Dermis microvascular lymphatic vessel endothelial cell (primary cell): ENCODE data around the gene NCCRP1. TPM values are rescaled to one million over a fixed set of nuclear protein-coding genes. Genes with fewer than 3 reads are reported as not detected.
A peak's percentile ranks its signal among the peaks of the same experiment; 100 is the strongest.

Experiments
- DNase-seq, 2 donors: peaks; one replicate each; pipeline versions ENCODE4 v3.0.0 to v3.0.0-alpha.2; 2010; ENCODE audit warnings: low read depth in 2 of 2
- total RNA-seq: library from RNA; depleted of rRNA; stranded (reverse); fragments of >200 nt; gene quantifications from 2 replicates; pipeline ENCODE4 v1.2.1, GENCODE V29; 2014

Gene NCCRP1
- total RNA-seq, 1 donor from 2014 or later, result not detected

GRCh38 chr19:39164289-39164688, 32.5 kb upstream of the NCCRP1 start:
- DNase-seq, result no peak

GRCh38 chr19:39165857-39166256, 30.9 kb upstream of the NCCRP1 start:
- no peak for DNase-seq

DNA sequence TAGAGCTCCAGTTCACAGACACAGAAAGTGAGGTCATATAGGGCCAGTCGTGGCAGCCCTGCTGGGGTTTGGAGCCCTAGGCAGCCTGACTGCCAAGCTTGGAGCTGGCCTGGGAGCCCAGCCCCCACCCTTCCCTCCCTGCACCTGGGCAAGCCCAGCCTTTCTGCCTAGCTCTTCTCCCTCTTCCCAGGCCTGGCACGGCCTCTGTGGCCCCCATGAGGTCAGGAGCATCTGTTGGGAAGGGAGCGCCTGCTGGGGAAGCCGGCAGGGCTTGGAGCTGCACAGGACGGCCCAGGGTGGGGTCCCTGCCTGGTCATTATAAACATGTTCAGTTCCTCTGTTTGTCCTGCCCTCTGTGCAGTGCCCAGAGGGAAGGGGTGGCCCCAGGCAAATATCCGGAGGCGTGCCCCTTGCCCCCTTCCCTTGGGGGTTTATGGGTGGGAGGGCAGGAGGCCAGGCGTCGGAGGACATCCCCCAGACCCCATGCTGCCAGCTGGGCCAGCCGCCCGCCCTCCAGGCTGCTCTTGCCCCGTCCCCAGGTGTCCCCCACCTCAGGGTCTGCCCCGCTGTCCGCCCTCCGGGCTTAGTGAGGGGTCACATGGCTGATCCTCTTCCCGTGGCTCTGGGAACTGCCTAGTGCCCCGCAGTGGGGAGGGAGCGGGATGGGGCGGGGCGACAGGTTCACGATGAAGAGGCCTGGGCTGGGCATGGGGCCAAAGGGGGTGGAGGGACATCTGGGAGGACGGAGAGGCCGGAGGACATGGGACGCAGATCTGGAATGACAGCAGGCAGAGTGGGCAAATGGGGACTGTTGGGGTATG, 30.0 kb upstream of the NCCRP1 start:
- DNase-seq, result peak; percentile 49 to 60

GRCh38 chr19:39167461-39168257, 29.1 kb upstream of the NCCRP1 start:
- no peak for DNase-seq

DNA sequence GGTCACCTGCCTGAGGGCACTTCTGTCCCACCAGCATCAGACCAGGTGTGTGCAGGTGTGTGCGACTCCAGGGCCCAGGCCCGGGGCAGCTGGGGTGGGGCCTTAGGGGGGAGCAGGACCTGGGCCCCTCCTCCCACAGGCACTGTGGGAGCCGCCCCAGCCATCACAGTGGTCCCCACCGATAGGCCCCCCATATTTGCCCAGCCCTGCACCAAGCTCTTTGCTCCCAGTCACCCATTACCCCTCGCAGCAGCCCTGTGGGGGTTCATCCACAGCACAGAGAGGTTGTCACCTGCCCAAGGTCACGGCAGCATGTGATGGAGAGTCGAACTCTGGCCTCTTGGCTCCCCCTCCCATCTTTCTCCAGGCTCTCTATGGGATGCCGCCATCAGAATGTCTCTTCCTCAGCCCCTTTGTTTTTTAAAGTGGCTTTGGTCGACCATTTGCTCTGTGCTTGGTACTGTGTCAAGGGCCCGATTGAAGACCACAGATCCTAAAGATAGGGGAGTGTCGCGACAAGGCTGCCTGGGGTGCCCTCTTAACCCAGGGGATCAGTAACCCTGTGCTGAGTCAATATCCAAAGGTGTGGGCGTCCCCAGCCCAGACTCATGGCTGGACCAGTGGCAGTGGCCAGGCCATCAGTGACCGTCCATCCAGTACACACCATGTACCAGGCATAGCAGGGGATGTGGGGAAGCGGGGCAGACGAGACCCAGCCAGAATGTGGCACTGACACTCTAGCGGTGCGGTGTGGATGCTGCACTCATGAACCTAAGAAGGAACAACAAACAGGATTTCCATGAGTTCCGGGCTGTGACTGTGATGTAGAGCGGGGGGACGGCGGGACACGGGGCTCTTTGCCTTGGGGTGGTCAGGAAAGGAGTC, 28.3 kb upstream of the NCCRP1 start:
- no peak for DNase-seq

- no peak for DNase-seq
These were observed 27.5 kb upstream of the NCCRP1 start for GRCh38 chr19:39169143-39169810.

DNA sequence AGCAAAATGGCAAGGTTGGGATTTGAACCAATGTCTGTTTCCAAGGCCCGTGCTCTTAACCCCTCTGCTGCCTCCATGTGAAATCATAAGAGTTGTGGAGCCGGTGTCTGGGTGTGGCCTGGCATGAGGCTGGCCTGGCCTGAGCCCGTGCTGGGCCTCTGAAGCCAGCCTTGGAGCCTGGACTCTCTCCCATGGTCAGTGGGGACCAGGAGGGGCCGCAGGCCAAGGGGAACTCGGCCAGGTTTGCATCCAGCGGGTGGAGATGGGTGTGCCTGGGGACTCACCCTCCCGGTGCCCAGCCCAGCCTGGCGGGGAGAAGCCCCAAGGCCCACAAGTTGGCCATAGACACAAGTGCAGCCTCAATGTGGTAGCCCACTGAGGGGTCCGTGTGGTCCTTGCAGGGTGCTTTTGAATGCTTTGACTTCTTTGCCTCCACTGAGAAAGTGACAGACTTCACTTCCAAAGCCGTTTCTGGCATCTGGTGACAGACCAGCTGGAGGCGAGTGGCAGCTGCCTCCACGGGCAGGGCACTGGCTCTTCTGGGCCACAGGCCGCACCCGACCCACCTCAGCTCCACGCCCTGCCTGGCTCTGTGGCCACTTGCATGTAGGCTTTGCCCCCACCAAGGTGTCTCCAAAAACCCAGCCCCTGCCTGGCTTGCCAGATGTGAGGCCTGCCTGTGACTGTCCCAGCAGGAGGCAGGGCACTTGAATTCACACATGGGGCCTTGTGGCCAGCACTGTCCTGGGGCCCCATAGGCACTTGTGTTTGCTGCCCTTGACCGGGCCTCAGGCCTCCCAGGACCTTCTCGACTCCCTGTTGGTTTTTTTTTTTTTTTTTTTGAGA, 26.2 kb upstream of the NCCRP1 start:
- no peak for DNase-seq

DNA sequence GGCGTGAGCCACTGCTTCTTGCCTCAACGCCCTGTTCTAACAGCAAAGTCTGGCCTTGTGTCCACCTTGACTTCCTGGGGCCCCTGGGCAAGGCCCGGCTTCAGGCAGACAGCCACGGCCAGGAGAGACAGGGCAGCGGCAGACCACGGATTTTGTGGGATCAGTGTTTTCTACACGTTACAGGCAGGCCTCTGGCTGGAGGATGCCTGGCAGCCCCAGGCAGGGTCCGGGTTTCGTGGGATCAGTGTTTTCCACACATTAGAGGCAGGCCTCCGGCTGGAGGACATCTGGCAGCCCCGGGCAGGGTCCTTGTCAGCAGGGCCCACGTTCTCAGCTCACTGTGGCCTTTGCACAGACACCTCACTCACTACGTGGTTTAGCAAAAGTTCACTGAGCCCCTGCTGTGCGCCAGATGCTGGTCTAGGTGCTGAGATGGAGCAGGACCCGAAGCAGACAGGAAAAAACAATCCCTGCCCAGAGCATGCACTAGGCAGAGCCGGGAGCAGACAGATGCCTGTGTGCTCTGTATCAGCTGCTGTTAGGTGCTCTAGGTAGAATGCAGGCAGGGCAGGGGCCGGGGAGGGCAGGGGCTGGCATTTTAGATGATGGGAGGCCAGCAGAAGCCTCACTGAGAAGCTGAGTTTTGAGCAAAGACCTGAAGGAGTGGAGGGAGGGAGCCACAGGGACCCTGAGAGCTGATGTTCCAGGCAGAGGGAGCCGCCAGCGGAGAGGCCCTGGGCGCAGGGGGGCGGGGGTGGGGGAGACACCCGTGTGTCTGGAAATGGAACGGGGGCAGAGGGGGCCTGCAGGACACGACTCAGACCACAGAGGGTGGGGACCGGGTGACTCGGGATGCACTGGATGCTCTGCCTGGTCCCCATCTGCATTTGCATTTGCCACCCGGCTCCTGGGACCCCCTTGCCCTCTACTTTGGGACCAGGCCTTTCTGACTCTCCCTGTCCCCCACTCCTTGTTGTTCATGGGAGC, 25.0 kb upstream of the NCCRP1 start:
- no peak for DNase-seq

DNA sequence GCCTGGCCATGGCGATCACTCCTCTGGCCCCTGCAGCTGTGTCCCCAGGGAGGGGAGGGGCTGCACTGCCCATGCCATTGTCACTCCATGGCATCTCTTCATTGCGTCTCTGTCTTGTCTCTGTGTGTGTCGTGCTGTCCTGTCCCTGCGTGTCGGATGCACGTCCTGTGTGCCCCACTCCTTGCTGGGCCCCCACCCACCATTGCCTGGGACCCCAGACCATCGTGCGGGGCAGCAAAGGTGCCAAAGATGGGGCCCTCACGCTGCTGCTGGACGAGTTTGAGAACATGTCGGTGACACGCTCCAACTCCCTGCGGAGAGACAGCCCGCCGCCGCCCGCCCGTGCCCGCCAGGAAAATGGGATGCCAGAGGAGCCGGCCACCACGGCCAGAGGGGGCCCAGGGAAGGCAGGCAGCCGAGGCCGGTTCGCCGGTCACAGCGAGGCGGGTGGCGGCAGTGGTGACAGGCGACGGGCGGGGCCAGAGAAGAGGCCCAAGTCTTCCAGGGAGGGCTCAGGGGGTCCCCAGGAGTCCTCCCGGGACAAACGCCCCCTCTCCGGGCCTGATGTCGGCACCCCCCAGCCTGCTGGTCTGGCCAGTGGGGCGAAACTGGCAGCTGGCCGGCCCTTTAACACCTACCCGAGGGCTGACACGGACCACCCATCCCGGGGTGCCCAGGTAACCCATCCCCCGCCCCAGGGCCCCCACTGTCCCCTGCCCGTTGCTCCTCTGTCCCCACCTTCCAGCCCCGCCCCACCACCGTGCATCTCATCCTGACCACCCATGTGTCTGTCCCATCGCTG, 23.9 kb upstream of the NCCRP1 start:
- DNase-seq, result no peak

- DNase-seq, result no peak
These were observed 23.2 kb upstream of the NCCRP1 start for GRCh38 chr19:39173502-39173991.

- no peak for DNase-seq
These were observed 22.6 kb upstream of the NCCRP1 start for GRCh38 chr19:39174142-39174541.

GRCh38 chr19:39174558-39175544, 21.9 kb upstream of the NCCRP1 start:
- no peak for DNase-seq

GRCh38 chr19:39175564-39175963, 21.2 kb upstream of the NCCRP1 start:
- no peak for DNase-seq

GRCh38 chr19:39177110-39177699, 19.6 kb upstream of the NCCRP1 start:
- no peak for DNase-seq

GRCh38 chr19:39177736-39178135, 19.0 kb upstream of the NCCRP1 start:
- DNase-seq, result no peak

GRCh38 chr19:39178296-39179006, 18.3 kb upstream of the NCCRP1 start:
- DNase-seq, result no peak
